IPS-20b (cell line): ENCODE results near the gene ING1.

Source experiments
- H3K27ac ChIP-seq: one replicate; pipeline ENCODE4 v1.5.1; 2013; ENCODE audit warnings: low read length
- H3K27me3 ChIP-seq: 2 replicates; pipeline ENCODE4 v1.6.1; 2013; ENCODE audit warnings: mild to moderate bottlenecking, low read length, inconsistent platforms; ENCODE audit not compliant: insufficient read depth
- H3K36me3 ChIP-seq: 2 replicates; pipeline ENCODE4 v1.6.1; 2013; ENCODE audit warnings: low read depth, mild to moderate bottlenecking, inconsistent platforms, low read length, moderate library complexity; ENCODE audit not compliant: insufficient read depth
- H3K4me1 ChIP-seq: 2 replicates; pipeline ENCODE4 v1.6.1; 2013; ENCODE audit warnings: mild to moderate bottlenecking, control low read depth, inconsistent platforms, low read length, moderate library complexity; ENCODE audit not compliant: insufficient read depth
- H3K4me3 ChIP-seq: 2 replicates; pipeline ENCODE4 v1.5.1; 2013; ENCODE audit warnings: mild to moderate bottlenecking, low read length, inconsistent platforms
- H3K9ac ChIP-seq: 2 replicates; pipeline ENCODE4 v1.6.1; 2013; ENCODE audit warnings: low read depth, mild to moderate bottlenecking, inconsistent platforms, low read length, moderate library complexity
- H3K9me3 ChIP-seq: 2 replicates; pipeline ENCODE4 v1.6.1; 2013; ENCODE audit warnings: mild to moderate bottlenecking, low read depth, low read length, inconsistent platforms; ENCODE audit not compliant: insufficient read depth

Gene ING1

GRCh38 chr13:110706570-110707372 lies 6.7 kb upstream of the ING1 start:
- peaks cover 7% of the 10 kb centered on the region; the same call in 1 of the 2 replicates for H3K36me3 ChIP-seq
- no peaks in the 10 kb centered on the region for H3K9me3 ChIP-seq
- H3K4me3 ChIP-seq, result peak overlapping the region; percentile 62
- peak overlapping the region; percentile 69; the same call in 1 of the 2 replicates for H3K9ac ChIP-seq
- H3K4me1 ChIP-seq, result peaks cover 4% of the 10 kb centered on the region; the same call in 1 of the 2 replicates
- H3K27ac ChIP-seq, result no peak overlapping the region
- no peaks in the 10 kb centered on the region for H3K27me3 ChIP-seq

GRCh38 chr13:110712081-110712848 lies 1.2 kb upstream of the ING1 start:
- Histone ChIP-seq H3K9ac (peak overlapping the region; percentile 98), H3K4me3 (peak overlapping the region; percentile 86), H3K9me3 (no peaks in the 10 kb centered on the region), H3K27me3 (no peaks in the 10 kb centered on the region), H3K36me3 (no peaks in the 10 kb centered on the region), H3K27ac (peak overlapping the region; percentile 99), H3K4me1 (peaks cover 11% of the 10 kb centered on the region; the same call in 1 of the 2 replicates)

- no peaks in the 10 kb centered on the region for H3K36me3 ChIP-seq
- H3K9me3 ChIP-seq, result no peaks in the 10 kb centered on the region
- peak overlapping the region; percentile 99 for H3K27ac ChIP-seq
- H3K27me3 ChIP-seq, result no peaks in the 10 kb centered on the region
- H3K4me1 ChIP-seq, result peaks cover 14% of the 10 kb centered on the region; the same call in 1 of the 2 replicates
- peak overlapping the region; percentile 86 for H3K4me3 ChIP-seq
- peak overlapping the region; percentile 98 for H3K9ac ChIP-seq
Measured at GRCh38 chr13:110712849-110713641, 455 bp upstream of the ING1 start.

- no peaks in the 10 kb centered on the region for H3K36me3 ChIP-seq
- H3K9ac ChIP-seq, result peak overlapping the region; percentile 94
- H3K4me3 ChIP-seq, result peak overlapping the region; percentile 86
- H3K27ac ChIP-seq, result peak overlapping the region; percentile 78
- H3K9me3 ChIP-seq, result no peaks in the 10 kb centered on the region
- no peaks in the 10 kb centered on the region for H3K27me3 ChIP-seq
- H3K4me1 ChIP-seq, result peaks cover 14% of the 10 kb centered on the region; the same call in 1 of the 2 replicates
Measured at GRCh38 chr13:110713981-110714796, 689 bp downstream of the ING1 start.

GRCh38 chr13:110714797-110715394 lies 1.4 kb downstream of the ING1 start:
- Histone ChIP-seq H3K9me3 (no peaks in the 10 kb centered on the region), H3K27ac (peak overlapping the region; percentile 78), H3K36me3 (peaks cover 6% of the 10 kb centered on the region), H3K4me3 (peak overlapping the region; percentile 86), H3K4me1 (peaks cover 14% of the 10 kb centered on the region; the same call in 1 of the 2 replicates), H3K27me3 (no peaks in the 10 kb centered on the region), H3K9ac (peak overlapping the region; percentile 94)

GRCh38 chr13:110715395-110716246 lies 2.1 kb downstream of the ING1 start:
- no peaks in the 10 kb centered on the region for H3K9me3 ChIP-seq
- H3K4me1 ChIP-seq, result peaks cover 14% of the 10 kb centered on the region; the same call in 1 of the 2 replicates
- H3K9ac ChIP-seq, result peak overlapping the region; percentile 96
- peaks cover 13% of the 10 kb centered on the region for H3K36me3 ChIP-seq
- H3K27me3 ChIP-seq, result no peaks in the 10 kb centered on the region
- peak overlapping the region; percentile 96 for H3K4me3 ChIP-seq
- H3K27ac ChIP-seq, result no peak overlapping the region

GRCh38 chr13:110716247-110716515 lies 2.7 kb downstream of the ING1 start:
- H3K9ac ChIP-seq, result peak overlapping the region; percentile 96
- no peak overlapping the region for H3K27ac ChIP-seq
- no peaks in the 10 kb centered on the region for H3K9me3 ChIP-seq

GRCh38 chr13:110719036-110719710 lies 5.7 kb downstream of the ING1 start:
- no peak overlapping the region for H3K9ac ChIP-seq
- peaks cover 9% of the 10 kb centered on the region; the same call in 1 of the 2 replicates for H3K4me1 ChIP-seq
- no peaks in the 10 kb centered on the region for H3K9me3 ChIP-seq

More at GRCh38 chr13:110716247-110716515, 2.7 kb downstream of the ING1 start:
- Histone ChIP-seq H3K36me3 (peaks cover 18% of the 10 kb centered on the region), H3K4me3 (peak overlapping the region; percentile 96), H3K27me3 (no peaks in the 10 kb centered on the region), H3K4me1 (peaks cover 14% of the 10 kb centered on the region; the same call in 1 of the 2 replicates)

GRCh38 chr13:110722971-110723370 lies 9.5 kb downstream of the ING1 start:
- Histone ChIP-seq H3K9me3 (no peaks in the 10 kb centered on the region), H3K4me3 (no peak overlapping the region), H3K27ac (no peak overlapping the region), H3K36me3 (peaks cover 24% of the 10 kb centered on the region), H3K4me1 (no peaks in the 10 kb centered on the region), H3K27me3 (no peaks in the 10 kb centered on the region), H3K9ac (no peak overlapping the region)

More at GRCh38 chr13:110719036-110719710, 5.7 kb downstream of the ING1 start:
- H3K36me3 ChIP-seq, result peaks cover 24% of the 10 kb centered on the region
- H3K27ac ChIP-seq, result no peak overlapping the region
- H3K27me3 ChIP-seq, result no peaks in the 10 kb centered on the region
- H3K4me3 ChIP-seq, result no peak overlapping the region
